ENCODE results near the gene RAB8B.

Gene RAB8B

DNA sequence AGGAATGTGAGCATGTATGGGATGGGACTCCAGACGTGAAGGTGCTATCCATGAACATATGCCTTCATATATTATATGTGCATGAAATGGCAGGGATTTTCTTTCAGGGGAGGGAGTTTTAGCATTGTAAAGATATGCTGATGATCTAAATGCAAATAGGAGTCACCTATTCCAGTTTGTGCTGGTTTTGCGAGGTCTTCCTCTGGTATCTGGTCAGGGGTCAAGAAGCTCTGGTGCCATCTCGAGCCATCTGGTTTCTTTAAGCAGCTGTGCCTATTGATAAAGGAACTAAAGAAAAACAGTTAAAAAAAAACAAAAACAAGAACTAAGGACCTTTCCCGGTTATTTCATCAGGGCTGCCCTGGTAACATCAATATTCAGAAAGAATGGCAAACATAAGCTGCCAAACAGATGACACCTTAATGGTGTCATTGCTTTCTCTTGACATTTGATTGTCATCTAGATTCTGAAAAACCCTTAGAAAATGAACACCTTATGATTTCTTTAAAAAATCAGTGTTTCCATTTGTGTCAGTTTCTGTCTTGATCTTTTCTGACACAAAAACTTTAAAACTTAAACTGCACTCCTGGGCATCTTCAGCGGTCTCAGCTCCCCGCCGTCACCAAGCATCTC, 110.7 kb downstream of the RAB8B start:
- Histone ChIP-seq H3K9me3 (ENCODE audit: insufficient read depth, low read depth, low read length) (peaks cover 1% of the 10 kb centered on the region), H3K4me1 (ENCODE audit: control insufficient read depth in 1 of 2, insufficient read depth in 2 of 2, low read length in 2 of 2) (peaks cover 0 to 2% of the 10 kb centered on the region in 2 experiments), H3K4ac (ENCODE audit: low read depth, low read length) (no peak overlapping the region), H4K8ac (ENCODE audit: low read depth, low read length) (no peak overlapping the region), H3K18ac (ENCODE audit: low read length) (no peak overlapping the region), H2BK120ac (ENCODE audit: insufficient read depth, low read length, poor library complexity) (no peak overlapping the region), H3K14ac (ENCODE audit: low read length) (no peak overlapping the region), H3K27me3 (ENCODE audit: insufficient read depth, low read length) (no peaks in the 10 kb centered on the region), H3K27ac (ENCODE audit: low read depth, low read length) (no peak overlapping the region), H3K23ac (ENCODE audit: low read length) (no peak overlapping the region), H3K79me1 (ENCODE audit: low read length) (no peaks in the 10 kb centered on the region), H2AFZ (ENCODE audit: insufficient read depth, low read length, poor library complexity) (no peak overlapping the region), H2BK12ac (ENCODE audit: low read length) (no peak overlapping the region), H3K9ac (ENCODE audit: low read length) (no peak overlapping the region), H4K12ac (ENCODE audit: low read depth, low read length) (no peak overlapping the region), H3K4me3 (ENCODE audit: low read depth, low read length) (no peak overlapping the region), H2AK5ac (ENCODE audit: low read length) (no peak overlapping the region), H3K36me3 (ENCODE audit: control insufficient read depth in 1 of 2, insufficient read depth in 2 of 2, low read length in 2 of 2) (no peaks in the 10 kb centered on the region), H4K91ac (ENCODE audit: low read depth, low read length) (no peak overlapping the region), H2BK5ac (ENCODE audit: low read depth, low read length, poor library complexity) (no peak overlapping the region), H3K79me2 (ENCODE audit: control insufficient read depth, insufficient read depth, low read length, poor library complexity) (no peaks in the 10 kb centered on the region), H3K4me2 (ENCODE audit: low read length) (no peak overlapping the region)
- no CpG with 5 or more reads among the region's 7 CpGs for WGBS (ENCODE audit: extremely low coverage, insufficient coverage, insufficient read length)
- DNase-seq = no peak

DNA sequence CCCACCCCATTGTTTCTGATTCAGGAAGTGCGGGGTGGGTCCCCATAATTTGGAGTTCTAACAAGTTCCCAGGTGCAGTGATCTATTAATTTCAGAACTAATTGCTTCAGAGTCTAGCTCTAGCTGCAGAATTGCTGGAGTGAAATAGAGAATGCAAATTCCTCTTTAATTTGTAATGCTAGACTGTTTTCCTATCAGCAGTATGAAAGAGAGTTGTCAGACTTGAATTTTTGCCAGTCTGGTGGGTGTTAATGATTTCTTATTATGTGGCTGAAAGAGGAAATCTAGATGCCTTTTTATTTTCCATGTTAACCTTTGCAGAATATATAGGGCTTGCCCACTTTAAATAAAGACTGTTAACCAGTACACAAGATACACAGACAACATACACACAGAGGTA, 111.7 kb downstream of the RAB8B start:
- no CpG with 5 or more reads among the region's 1 CpG for WGBS (ENCODE audit: extremely low coverage, insufficient coverage, insufficient read length)
- Histone ChIP-seq H4K12ac (ENCODE audit: low read depth, low read length) (no peak overlapping the region), H3K4me3 (ENCODE audit: low read depth, low read length) (no peak overlapping the region), H3K79me2 (ENCODE audit: control insufficient read depth, insufficient read depth, low read length, poor library complexity) (no peaks in the 10 kb centered on the region), H3K79me1 (ENCODE audit: low read length) (no peaks in the 10 kb centered on the region), H3K9me3 (ENCODE audit: insufficient read depth, low read depth, low read length) (peaks cover 1% of the 10 kb centered on the region), H4K91ac (ENCODE audit: low read depth, low read length) (no peak overlapping the region), H2BK120ac (ENCODE audit: insufficient read depth, low read length, poor library complexity) (no peak overlapping the region), H2AK5ac (ENCODE audit: low read length) (no peak overlapping the region), H3K23ac (ENCODE audit: low read length) (no peak overlapping the region), H2AFZ (ENCODE audit: insufficient read depth, low read length, poor library complexity) (no peak overlapping the region), H3K27ac (ENCODE audit: low read depth, low read length) (no peak overlapping the region), H3K4me1 (ENCODE audit: control insufficient read depth in 1 of 2, insufficient read depth in 2 of 2, low read length in 2 of 2) (peaks cover 0 to 2% of the 10 kb centered on the region in 2 experiments), H3K18ac (ENCODE audit: low read length) (no peak overlapping the region), H3K36me3 (ENCODE audit: control insufficient read depth in 1 of 2, insufficient read depth in 2 of 2, low read length in 2 of 2) (no peaks in the 10 kb centered on the region), H3K14ac (ENCODE audit: low read length) (no peak overlapping the region), H3K9ac (ENCODE audit: low read length) (no peak overlapping the region), H3K4me2 (ENCODE audit: low read length) (no peak overlapping the region), H2BK5ac (ENCODE audit: low read depth, low read length, poor library complexity) (no peak overlapping the region), H3K27me3 (ENCODE audit: insufficient read depth, low read length) (no peaks in the 10 kb centered on the region), H2BK12ac (ENCODE audit: low read length) (no peak overlapping the region), H4K8ac (ENCODE audit: low read depth, low read length) (no peak overlapping the region), H3K4ac (ENCODE audit: low read depth, low read length) (no peak overlapping the region)
- DNase-seq = peak in 1 of 2 donors; percentile 44

DNA sequence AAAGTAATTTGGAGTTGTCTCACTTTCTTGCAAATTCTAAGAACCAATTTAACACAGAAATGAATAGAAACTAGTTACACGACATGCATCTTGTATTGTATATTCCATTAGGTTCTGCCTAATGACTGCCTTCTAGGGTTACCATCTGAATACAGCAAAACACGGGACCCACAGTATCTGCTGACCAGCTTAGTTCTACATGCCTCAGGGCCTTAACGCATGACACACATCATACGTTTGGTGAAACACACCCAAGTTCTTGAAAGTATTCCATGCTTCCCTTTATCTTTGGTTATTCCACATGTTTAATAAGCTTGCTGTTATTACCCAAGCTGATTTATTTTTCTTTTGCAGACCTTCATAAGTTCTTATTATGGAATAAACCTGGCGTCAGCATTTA, 115.9 kb downstream of the RAB8B start:
- no peak overlapping the region for H3K14ac ChIP-seq (ENCODE audit: low read length)
- no peak overlapping the region for H3K4me2 ChIP-seq (ENCODE audit: low read length)
- no peak overlapping the region for H4K91ac ChIP-seq (ENCODE audit: low read depth, low read length)
- no peak overlapping the region for H3K9ac ChIP-seq (ENCODE audit: low read length)
- peak; percentile 66 to 81 for DNase-seq
- peaks cover 1% of the 10 kb centered on the region for H3K9me3 ChIP-seq (ENCODE audit: insufficient read depth, low read depth, low read length)
- no peaks in the 10 kb centered on the region for H3K36me3 ChIP-seq (ENCODE audit: control insufficient read depth in 1 of 2, insufficient read depth in 2 of 2, low read length in 2 of 2)
- no peaks in the 10 kb centered on the region for H3K27me3 ChIP-seq (ENCODE audit: insufficient read depth, low read length)
- H2AK5ac ChIP-seq (ENCODE audit: low read length) = no peak overlapping the region
- no peak overlapping the region for H2BK12ac ChIP-seq (ENCODE audit: low read length)
- no peak overlapping the region for H2BK120ac ChIP-seq (ENCODE audit: insufficient read depth, low read length, poor library complexity)
- no peak overlapping the region for H3K23ac ChIP-seq (ENCODE audit: low read length)
- H3K4me1 ChIP-seq (ENCODE audit: control insufficient read depth in 1 of 2, insufficient read depth in 2 of 2, low read length in 2 of 2) = peaks cover 2 to 7% of the 10 kb centered on the region in 2 experiments
- no peak overlapping the region for H3K27ac ChIP-seq (ENCODE audit: low read depth, low read length)
- WGBS (ENCODE audit: extremely low coverage, insufficient coverage, insufficient read length) = no CpG with 5 or more reads among the region's 5 CpGs
- H2BK5ac ChIP-seq (ENCODE audit: low read depth, low read length, poor library complexity) = no peak overlapping the region
- H3K79me1 ChIP-seq (ENCODE audit: low read length) = no peaks in the 10 kb centered on the region
- H2AFZ ChIP-seq (ENCODE audit: insufficient read depth, low read length, poor library complexity) = no peak overlapping the region
- H3K18ac ChIP-seq (ENCODE audit: low read length) = no peak overlapping the region
- H3K4ac ChIP-seq (ENCODE audit: low read depth, low read length) = no peak overlapping the region
- H4K12ac ChIP-seq (ENCODE audit: low read depth, low read length) = no peak overlapping the region
- H3K4me3 ChIP-seq (ENCODE audit: low read depth, low read length) = no peak overlapping the region
- H3K79me2 ChIP-seq (ENCODE audit: control insufficient read depth, insufficient read depth, low read length, poor library complexity) = no peaks in the 10 kb centered on the region
- H4K8ac ChIP-seq (ENCODE audit: low read depth, low read length) = no peak overlapping the region

DNA sequence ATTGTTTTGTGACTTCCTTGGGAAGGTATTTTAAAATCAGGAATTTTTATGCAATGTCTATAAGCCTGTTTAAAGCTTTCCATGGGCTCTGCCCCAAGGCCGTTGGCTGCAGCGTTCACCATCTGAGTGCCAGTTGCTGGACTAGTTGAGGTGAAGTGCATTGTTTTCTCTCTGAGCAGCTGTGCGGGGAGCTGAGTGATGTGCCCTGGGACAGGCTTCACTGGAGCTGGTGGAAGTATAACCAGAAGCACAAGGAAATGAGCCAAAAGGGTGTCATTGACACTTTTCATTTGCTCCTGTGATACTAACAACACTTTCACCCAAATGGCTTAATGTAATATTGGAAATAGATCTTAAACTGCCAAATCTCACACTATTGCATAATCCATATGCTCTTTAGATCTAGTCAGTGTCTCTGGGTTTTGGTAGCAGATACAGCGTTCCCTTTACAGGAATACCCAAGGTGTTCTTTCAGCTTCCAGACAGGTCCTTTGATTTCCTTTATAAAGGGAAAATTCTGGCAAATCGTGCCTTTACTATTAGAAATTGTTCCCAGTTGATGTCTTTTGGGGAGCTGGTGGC, 117.2 kb downstream of the RAB8B start:
- no CpG with 5 or more reads among the region's 5 CpGs for WGBS (ENCODE audit: extremely low coverage, insufficient coverage, insufficient read length)
- no peak overlapping the region for H3K4ac ChIP-seq (ENCODE audit: low read depth, low read length)

More for the DNA sequence above, 117.2 kb downstream of the RAB8B start:
- Histone ChIP-seq H3K4me1 (ENCODE audit: control insufficient read depth in 1 of 2, insufficient read depth in 2 of 2, low read length in 2 of 2) (peaks cover 2 to 7% of the 10 kb centered on the region in 2 experiments), H2AK5ac (ENCODE audit: low read length) (no peak overlapping the region), H3K14ac (ENCODE audit: low read length) (no peak overlapping the region), H3K4me3 (ENCODE audit: low read depth, low read length) (no peak overlapping the region), H2BK12ac (ENCODE audit: low read length) (no peak overlapping the region), H3K23ac (ENCODE audit: low read length) (no peak overlapping the region), H2AFZ (ENCODE audit: insufficient read depth, low read length, poor library complexity) (no peak overlapping the region), H2BK5ac (ENCODE audit: low read depth, low read length, poor library complexity) (no peak overlapping the region), H3K27ac (ENCODE audit: low read depth, low read length) (no peak overlapping the region), H3K79me1 (ENCODE audit: low read length) (no peaks in the 10 kb centered on the region), H4K12ac (ENCODE audit: low read depth, low read length) (no peak overlapping the region), H3K27me3 (ENCODE audit: insufficient read depth, low read length) (no peaks in the 10 kb centered on the region), H3K36me3 (ENCODE audit: control insufficient read depth in 1 of 2, insufficient read depth in 2 of 2, low read length in 2 of 2) (no peaks in the 10 kb centered on the region), H3K4me2 (ENCODE audit: low read length) (no peak overlapping the region), H4K91ac (ENCODE audit: low read depth, low read length) (no peak overlapping the region), H4K8ac (ENCODE audit: low read depth, low read length) (no peak overlapping the region), H2BK120ac (ENCODE audit: insufficient read depth, low read length, poor library complexity) (no peak overlapping the region), H3K18ac (ENCODE audit: low read length) (no peak overlapping the region), H3K79me2 (ENCODE audit: control insufficient read depth, insufficient read depth, low read length, poor library complexity) (no peaks in the 10 kb centered on the region), H3K9ac (ENCODE audit: low read length) (no peak overlapping the region), H3K9me3 (ENCODE audit: insufficient read depth, low read depth, low read length) (peaks cover 1% of the 10 kb centered on the region)
- no peak for DNase-seq

Measured in trophoblast cell (in vitro differentiated cells and primary cell).